Fibroblast of villous mesenchyme (primary cell): ENCODE data around the gene MACROD2. TPM values are rescaled to one million over a fixed set of nuclear protein-coding genes. Genes with fewer than 3 reads are reported as not detected.

Experiments
- DNase-seq: peaks from one replicate; pipeline ENCODE4 v3.0.0-alpha.2; 2010; ENCODE audit warnings: low read depth
- H3K4me3 ChIP-seq: 2 replicates; pipeline ENCODE4 v1.5.1; 2011; ENCODE audit warnings: low read depth, mild to moderate bottlenecking, low read length
- total RNA-seq: library from RNA; depleted of rRNA; stranded (reverse); fragments of >200 nt; gene quantifications from 2 replicates; pipeline ENCODE4 v1.2.3, GENCODE V29; 2012
- TF ChIP-seq, protein P1 (sequence below): IDR thresholded peaks from 2 replicates; pipeline ENCODE4 v1.5.1; 2012; ENCODE audit warnings: low read depth, mild to moderate bottlenecking, low read length; ENCODE audit not compliant: insufficient read depth

MACROD2 gene
- total RNA-seq, 1 donor = 1.7 TPM

DNA sequence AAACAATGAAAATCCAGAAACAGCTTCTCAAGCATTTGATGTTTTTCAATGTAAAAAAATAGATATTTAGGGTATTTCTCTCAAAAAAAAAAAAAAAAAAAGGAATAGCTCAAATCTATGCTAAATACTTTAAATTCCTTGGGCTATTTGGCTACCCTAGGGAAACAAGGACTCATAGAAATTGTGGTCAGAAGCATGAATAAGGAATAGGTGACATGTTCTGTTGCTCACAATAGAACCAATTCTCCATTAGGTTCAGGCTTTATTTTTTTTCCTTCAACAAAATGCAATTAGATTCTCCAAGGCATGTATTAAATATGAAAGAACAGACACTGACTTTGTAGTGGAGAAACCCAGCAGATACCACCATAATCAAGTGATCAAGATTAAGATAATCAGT is 1246.4 kb downstream of the MACROD2 start:
- TF ChIP-seq, protein P1, sequence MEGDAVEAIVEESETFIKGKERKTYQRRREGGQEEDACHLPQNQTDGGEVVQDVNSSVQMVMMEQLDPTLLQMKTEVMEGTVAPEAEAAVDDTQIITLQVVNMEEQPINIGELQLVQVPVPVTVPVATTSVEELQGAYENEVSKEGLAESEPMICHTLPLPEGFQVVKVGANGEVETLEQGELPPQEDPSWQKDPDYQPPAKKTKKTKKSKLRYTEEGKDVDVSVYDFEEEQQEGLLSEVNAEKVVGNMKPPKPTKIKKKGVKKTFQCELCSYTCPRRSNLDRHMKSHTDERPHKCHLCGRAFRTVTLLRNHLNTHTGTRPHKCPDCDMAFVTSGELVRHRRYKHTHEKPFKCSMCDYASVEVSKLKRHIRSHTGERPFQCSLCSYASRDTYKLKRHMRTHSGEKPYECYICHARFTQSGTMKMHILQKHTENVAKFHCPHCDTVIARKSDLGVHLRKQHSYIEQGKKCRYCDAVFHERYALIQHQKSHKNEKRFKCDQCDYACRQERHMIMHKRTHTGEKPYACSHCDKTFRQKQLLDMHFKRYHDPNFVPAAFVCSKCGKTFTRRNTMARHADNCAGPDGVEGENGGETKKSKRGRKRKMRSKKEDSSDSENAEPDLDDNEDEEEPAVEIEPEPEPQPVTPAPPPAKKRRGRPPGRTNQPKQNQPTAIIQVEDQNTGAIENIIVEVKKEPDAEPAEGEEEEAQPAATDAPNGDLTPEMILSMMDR = no peak
- no peak for DNase-seq
- no peak overlapping the region for H3K4me3 ChIP-seq

- H3K4me3 ChIP-seq = no peak overlapping the region
- DNase-seq = no peak
- TF ChIP-seq, protein P1 = no peak
Observed at GRCh38 chr20:15242773-15243172, 1247.5 kb downstream of the MACROD2 start.

DNA sequence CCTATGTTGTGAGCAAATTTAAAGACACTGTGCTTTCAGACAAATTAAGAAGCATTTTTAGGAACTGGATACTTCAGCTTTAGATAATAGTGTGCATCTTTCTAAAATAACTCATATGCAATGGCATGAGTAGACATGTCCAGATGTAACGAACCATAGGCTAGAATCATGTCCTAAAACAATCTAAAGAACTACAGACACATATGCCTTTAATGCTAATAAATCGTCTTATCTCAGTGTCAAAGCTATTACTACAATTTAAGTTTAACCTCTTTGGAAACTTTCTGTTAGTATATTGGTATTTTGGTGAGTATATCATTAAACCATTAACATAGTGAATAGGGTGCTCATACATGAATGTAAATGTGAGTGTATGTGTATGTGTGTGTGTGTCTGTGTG is 1250.6 kb downstream of the MACROD2 start:
- TF ChIP-seq, protein P1 = no peak
- no peak for DNase-seq
- H3K4me3 ChIP-seq = no peak overlapping the region

GRCh38 chr20:15248618-15249395 is 1253.5 kb downstream of the MACROD2 start:
- DNase-seq = no peak
- H3K4me3 ChIP-seq = no peak overlapping the region
- TF ChIP-seq, protein P1 = no peak

DNA sequence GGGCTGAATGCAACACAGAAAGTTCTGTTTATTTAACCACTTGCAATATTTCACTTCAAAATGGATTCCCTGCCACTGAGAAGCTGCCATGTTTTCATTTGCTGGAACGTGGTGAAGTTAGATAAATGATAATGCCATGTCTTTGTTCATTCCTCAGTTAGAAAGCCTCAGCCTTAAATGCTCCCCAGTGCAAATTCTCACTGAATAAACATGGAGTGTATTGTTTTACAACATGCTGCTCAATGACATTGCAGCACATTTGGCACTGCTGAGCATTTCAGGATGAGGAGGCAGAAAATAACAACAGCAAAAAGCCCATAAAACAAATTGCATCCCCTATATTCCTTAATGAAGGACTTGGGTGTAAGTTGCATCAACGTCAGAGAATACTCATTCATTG is 1255.9 kb downstream of the MACROD2 start:
- TF ChIP-seq, protein P1 = no peak
- no peak for DNase-seq
- H3K4me3 ChIP-seq = no peak overlapping the region

DNA sequence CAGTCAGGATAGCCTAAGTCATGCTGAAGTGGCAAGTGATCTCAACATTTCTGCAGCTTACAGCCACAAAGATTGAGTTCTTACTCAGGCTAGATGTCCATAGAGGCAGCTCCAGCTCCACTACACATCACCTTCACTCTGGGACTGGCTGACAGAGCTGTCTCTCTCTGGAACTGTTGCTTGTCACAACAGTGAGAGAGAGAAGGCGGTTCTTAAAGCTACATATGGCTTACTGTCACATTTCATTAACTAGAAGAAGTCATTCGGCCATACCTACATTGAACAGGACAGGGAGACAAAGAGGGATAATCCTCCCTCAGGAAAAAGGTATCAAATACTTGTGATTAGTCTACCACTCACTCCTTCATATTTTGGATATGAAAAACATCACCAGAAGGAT is 1257.0 kb downstream of the MACROD2 start:
- no peak overlapping the region for H3K4me3 ChIP-seq
- DNase-seq = no peak
- TF ChIP-seq, protein P1 = no peak

- H3K4me3 ChIP-seq = no peak overlapping the region
- DNase-seq = no peak
- TF ChIP-seq, protein P1 = no peak
Observed at GRCh38 chr20:15253431-15253830, 1258.1 kb downstream of the MACROD2 start.
